T-helper 17 cell (primary cell): Measurements from ENCODE around the gene EEF2K. TPM values are rescaled to one million over a fixed set of nuclear protein-coding genes. Genes with fewer than 3 reads are reported as not detected.
"Not testable (repeated sequence)": the region's sequence is repeated elsewhere in the genome, so short reads cannot be mapped to it uniquely, and the experiment has no call there.

Source experiments
- ATAC-seq: fragments of 150-1000 bp; cut with Tn5 transposase; 2 replicates; pipeline ENCODE4 v1.10.0; 2021; ENCODE audit warnings: mild to moderate bottlenecking, moderate library complexity
- DNase-seq, 3 donors: peaks; one replicate each; pipeline versions ENCODE4 v3.0.0 to v3.0.0-alpha.2; 2020 to 2021
- H3K9me3 ChIP-seq: one replicate; pipeline ENCODE4 v1.7.0; 2013; ENCODE audit warnings: low read length, mild to moderate bottlenecking; ENCODE audit not compliant: control insufficient read depth, poor library complexity, severe bottlenecking
- H3K27ac Mint-ChIP-seq: one replicate; pipeline ENCODE4 v1.8.0; 2022; ENCODE audit warnings: mild to moderate bottlenecking, moderate library complexity, mixed read lengths
- H3K27me3 Mint-ChIP-seq: one replicate; pipeline ENCODE4 v1.8.0; 2022; ENCODE audit warnings: mixed read lengths
- H3K36me3 Mint-ChIP-seq: one replicate; pipeline ENCODE4 v1.8.0; 2022; ENCODE audit warnings: low read depth, mixed read lengths
- H3K4me1 Mint-ChIP-seq: one replicate; pipeline ENCODE4 v1.8.0; 2022; ENCODE audit warnings: mild to moderate bottlenecking, mixed read lengths
- H3K4me3 Mint-ChIP-seq: one replicate; pipeline ENCODE4 v1.8.0; 2022; ENCODE audit warnings: mild to moderate bottlenecking, moderate library complexity, mixed read lengths
- total RNA-seq, 4 donors: library from RNA in 2 of 4; stranded (reverse) in 2 of 4; gene quantifications; one replicate each; pipeline ENCODE4 v1.2.3 and lab custom pipeline; 2022 to 2026

The EEF2K gene
- 10 to 100 TPM; 14.4 to 14.7 TPM for total RNA-seq
- 34.1 to 46.5 reads per million in 2 donors for total RNA-seq (lab: John Stamatoyannopoulos, UW)

DNA sequence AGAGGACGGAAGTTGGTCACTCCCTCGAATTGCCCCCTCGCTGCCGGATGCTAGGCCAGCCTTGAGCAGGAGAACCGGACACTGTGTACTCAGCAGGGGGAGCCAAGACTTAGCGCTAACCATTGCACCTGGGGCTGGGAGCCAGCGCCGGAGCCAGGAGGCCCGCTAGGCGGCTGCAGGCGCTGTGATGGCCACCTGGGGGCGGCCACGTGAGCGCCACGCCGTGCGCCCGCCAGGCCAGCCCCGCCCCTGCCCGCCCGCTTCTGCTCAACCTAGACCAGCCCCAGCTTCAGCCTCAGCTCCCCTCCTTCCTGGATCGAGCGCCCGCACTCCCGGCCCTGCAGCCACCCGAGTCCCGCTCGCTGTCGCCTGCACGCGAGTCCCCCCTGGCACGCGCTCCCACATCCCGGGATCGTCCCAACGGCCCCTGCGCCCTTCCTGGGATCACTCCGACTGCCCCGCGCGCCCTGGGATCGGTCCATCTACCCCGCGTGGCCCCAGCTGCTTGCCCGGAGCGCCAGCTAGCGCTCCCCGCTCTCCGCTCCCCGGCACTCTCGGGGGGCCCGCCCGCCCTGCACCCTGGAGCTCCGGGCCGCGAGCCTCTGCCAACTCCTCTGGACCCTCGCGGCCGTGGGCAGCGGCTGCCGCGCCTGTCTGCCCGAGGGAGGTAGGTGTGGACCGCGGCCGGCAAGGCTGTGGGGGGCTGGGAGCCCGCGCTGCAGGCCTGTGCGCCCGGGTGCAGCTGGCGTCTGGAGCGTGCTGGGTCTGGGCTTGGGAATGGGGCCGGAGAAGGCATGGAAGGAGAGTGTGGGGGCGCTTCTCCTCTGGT is at the start of gene EEF2K:
Gene EEF2K, plus strand, starts transcription at position 266 of the 829 bp plus-strand sequence. CDS start 19,452 bp downstream, outside the sequence.
- H3K4me1 Mint-ChIP-seq, result peaks cover 23% of the 10 kb centered on the region
- ATAC-seq, result peak; percentile 89
- DNase-seq, result peak; percentile 64 to 76 (median 74)
- H3K27me3 Mint-ChIP-seq, result no peaks in the 10 kb centered on the region
- no peaks in the 10 kb centered on the region for H3K36me3 Mint-ChIP-seq
- peak within 1 kb of the TSS; percentile 97 for H3K27ac Mint-ChIP-seq
- no peaks in the 10 kb centered on the region for H3K9me3 ChIP-seq
- peak within 1 kb of the TSS; percentile 96 for H3K4me3 Mint-ChIP-seq

DNA sequence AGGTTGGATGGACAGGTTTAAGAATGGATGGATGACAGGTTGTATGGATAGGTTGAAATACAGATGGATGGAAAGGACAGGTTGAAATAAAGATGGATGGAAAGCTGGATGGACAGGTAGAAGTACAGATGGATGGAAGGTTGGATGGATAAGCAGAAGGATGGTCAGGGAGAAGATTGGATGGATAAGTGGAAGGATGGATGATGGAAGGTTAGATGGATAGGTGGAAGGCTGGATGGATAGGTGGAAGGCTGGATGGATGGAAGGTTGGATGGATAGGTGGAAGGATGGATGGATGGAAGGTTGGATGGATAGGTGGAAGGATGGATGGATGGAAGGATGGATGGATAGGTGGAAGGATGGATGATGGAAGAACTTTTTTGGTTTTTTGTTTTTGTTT is 44.7 kb upstream of the EEF2K start:
- Mint-ChIP-seq H3K36me3 (peaks cover 3% of the 10 kb centered on the region), H3K4me1 (no peaks in the 10 kb centered on the region), H3K27me3 (peaks cover 1% of the 10 kb centered on the region), H3K4me3 (no peak overlapping the region), H3K27ac (no peak overlapping the region)
- no peaks in the 10 kb centered on the region for H3K9me3 ChIP-seq
- no peak for DNase-seq
- no peak for ATAC-seq

DNA sequence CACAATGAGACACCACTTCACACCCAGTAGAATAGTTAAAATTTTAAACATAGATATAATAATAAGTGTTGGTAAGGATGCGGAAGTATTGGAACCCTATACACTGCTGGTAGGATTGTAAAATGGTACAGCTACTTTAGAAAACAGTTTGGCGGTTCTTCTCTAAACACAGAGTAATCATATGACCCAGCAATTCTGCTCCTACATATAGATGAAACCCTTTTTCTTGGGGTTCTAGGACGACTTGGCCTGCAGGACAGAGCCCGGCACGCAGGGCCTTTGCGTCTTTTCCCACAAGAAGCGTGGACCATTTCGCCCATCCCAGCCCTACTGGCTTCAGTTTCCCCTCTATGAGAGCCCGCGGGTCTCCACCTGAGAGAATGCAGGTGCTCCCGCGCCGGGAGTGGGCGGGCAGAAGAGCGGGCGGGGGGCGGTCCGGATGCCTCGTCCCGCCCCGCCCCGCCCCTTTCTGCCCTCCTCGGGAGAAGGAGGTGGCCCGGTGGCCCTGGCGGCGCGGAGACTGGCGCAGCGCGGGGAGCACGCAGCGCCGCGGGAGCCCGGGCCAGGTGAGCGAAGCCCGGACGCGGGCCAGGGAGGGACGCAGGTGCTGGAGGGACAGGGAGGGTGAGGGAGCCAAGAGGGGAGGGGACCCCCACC is 44.0 kb upstream of the EEF2K start, which contains the start of gene SDR42E2:
Gene SDR42E2, plus strand, starts transcription at position 508 of the 657 bp plus-strand sequence. CDS start 3,077 bp downstream, outside the sequence.
- no peaks in the 10 kb centered on the region for H3K4me1 Mint-ChIP-seq
- DNase-seq (peak; percentile 14 to 43 (median 39)), ATAC-seq (peak; percentile 88)
- H3K9me3 ChIP-seq, result no peaks in the 10 kb centered on the region
- peak within 1 kb of the TSS; percentile 19 for H3K4me3 Mint-ChIP-seq
- peaks cover 3% of the 10 kb centered on the region for H3K36me3 Mint-ChIP-seq
- H3K27ac Mint-ChIP-seq, result no peak within 1 kb of the TSS
- H3K27me3 Mint-ChIP-seq, result no peaks in the 10 kb centered on the region

DNA sequence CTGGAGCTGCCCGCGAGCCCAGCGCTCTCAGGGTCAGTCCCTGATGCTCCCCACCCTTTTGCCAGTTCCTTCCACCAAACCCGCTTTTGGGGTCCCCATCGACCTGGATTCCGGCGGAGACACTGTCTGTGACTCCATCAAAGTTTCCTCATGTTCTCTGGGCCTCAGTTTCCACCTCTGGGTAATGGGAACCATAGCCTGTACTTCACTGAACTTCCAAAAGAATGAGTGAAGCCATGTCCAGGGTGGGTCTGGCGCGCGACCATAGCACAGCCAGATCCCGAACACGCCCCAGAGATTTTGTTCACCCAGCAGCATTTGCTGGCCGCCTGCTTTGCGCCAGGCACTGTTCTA is 43.4 kb upstream of the EEF2K start:
- DNase-seq, result no peak
- no peaks in the 10 kb centered on the region for H3K4me1 Mint-ChIP-seq
- H3K27me3 Mint-ChIP-seq, result no peaks in the 10 kb centered on the region
- no peak overlapping the region for H3K4me3 Mint-ChIP-seq
- H3K27ac Mint-ChIP-seq, result no peak overlapping the region
- peaks cover 3% of the 10 kb centered on the region for H3K36me3 Mint-ChIP-seq
- ATAC-seq, result no peak
- no peaks in the 10 kb centered on the region for H3K9me3 ChIP-seq

DNA sequence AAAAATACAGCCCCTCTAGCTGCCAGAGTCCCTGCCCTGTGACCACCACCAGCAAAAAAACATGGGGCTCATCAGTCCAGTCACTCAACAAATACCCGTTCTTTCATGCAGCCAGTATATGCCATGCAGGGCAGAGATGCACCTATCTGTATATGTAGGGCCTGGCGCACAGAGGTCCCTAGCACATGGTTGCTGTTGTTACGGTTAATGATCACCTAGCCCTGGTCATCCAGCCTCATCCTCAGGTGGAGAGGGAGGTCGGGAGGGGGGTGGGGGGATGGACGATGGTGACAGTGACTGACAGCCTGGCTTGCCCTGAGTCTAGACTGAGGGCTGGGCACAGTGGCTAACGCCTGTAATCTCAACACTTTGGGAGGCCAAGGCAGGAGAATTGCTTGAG is 42.3 kb upstream of the EEF2K start:
- H3K9me3 ChIP-seq, result no peaks in the 10 kb centered on the region
- Mint-ChIP-seq H3K36me3 (peaks cover 3% of the 10 kb centered on the region), H3K4me3 (no peak overlapping the region), H3K27ac (no peak overlapping the region), H3K4me1 (no peaks in the 10 kb centered on the region), H3K27me3 (no peaks in the 10 kb centered on the region)
- no peak for DNase-seq
- no peak for ATAC-seq

DNA sequence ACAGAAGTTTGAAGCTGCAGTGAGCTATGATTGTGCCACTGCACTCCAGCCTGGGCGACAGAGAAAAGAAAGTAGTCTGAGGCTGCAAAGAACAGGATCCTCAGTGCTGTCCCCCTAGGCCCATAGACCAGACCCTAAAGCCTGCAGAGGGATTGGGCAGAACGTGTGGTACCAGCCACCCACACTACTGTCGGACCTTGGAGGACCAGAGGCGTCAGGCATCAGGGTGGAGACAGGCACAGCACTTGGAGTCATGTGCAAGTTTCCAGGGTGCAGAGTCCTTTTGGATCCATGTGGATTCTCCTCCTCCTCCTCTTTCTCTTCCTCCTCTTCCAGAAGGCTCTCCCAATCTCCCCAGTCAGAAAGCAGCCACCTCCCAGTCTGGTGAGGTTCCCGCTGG is 41.6 kb upstream of the EEF2K start:
- H3K4me1 Mint-ChIP-seq, result no peaks in the 10 kb centered on the region
- no peak overlapping the region for H3K4me3 Mint-ChIP-seq
- H3K27me3 Mint-ChIP-seq, result no peaks in the 10 kb centered on the region
- H3K27ac Mint-ChIP-seq, result peak overlapping the region; percentile 46
- ATAC-seq (no peak), DNase-seq (no peak)
- H3K9me3 ChIP-seq, result no peaks in the 10 kb centered on the region
- peaks cover 3% of the 10 kb centered on the region for H3K36me3 Mint-ChIP-seq

DNA sequence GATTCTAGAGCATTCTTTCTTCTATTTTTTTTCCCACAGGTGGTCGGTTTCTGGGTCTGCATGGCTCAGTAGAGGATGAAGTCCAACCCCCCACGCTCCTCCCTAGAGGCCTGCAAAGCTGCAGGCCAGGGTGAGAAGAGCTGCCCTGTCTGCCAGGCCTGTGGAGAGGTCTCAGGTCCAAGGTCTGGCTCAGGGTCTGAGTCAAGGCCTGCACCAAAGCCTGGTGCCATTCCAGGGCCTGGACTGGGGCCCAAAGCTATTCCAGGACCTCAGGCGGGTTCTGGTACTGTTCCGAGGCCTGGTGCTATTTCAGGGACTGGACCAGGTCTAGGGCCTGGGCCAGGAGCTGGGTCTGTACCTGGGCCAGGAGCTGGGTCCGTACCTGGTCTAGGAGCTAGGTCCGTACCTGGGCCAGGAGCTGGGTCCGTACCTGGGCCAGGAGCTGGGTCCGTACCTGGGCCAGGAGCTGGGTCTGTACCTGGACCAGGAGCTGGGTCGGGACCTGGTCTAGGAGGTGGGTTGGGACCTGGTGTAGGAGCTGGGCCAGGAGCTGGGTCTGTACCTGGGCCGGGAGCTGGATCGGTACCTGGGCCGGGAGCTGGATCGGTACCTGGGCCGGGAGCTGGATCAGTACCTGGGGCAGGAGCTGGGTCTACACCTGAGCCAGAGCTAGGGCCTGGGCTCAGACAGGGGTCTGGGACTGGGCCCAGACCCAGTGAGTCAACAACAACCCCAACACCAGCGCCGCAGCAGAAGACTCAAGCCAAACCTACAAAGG is 40.4 kb upstream of the EEF2K start:
- ATAC-seq (no peak), DNase-seq (no peak)
- Mint-ChIP-seq H3K4me3 (no peak overlapping the region), H3K36me3 (peaks cover 3% of the 10 kb centered on the region), H3K4me1 (no peaks in the 10 kb centered on the region), H3K27me3 (no peaks in the 10 kb centered on the region), H3K27ac (no peak overlapping the region)
- no peaks in the 10 kb centered on the region for H3K9me3 ChIP-seq

DNA sequence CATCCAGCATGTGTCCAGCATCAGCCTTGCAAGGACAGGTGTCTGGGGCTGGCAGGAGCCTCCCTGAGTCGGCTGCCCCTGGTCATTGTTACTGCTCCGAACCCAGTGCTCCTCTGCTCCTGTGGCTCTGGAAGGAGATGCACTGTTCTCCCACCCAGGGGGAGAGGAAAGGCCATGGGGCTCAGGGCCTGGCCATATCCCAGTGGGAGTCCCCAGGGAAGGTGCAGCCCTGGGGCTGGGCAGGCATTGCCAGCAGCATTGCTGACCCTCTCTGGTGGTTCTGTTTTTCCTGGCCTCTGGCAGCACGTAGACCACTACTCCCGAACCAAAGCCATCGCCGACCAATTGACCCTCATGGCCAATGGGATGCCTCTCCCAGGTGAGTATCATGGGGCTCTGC is 34.1 kb upstream of the EEF2K start:
- ATAC-seq (no peak), DNase-seq (no peak)
- no peaks in the 10 kb centered on the region for H3K9me3 ChIP-seq
- peaks cover 3% of the 10 kb centered on the region for H3K4me1 Mint-ChIP-seq
- H3K36me3 Mint-ChIP-seq, result no peaks in the 10 kb centered on the region
- H3K27me3 Mint-ChIP-seq, result no peaks in the 10 kb centered on the region
- no peak overlapping the region for H3K4me3 Mint-ChIP-seq
- no peak overlapping the region for H3K27ac Mint-ChIP-seq

DNA sequence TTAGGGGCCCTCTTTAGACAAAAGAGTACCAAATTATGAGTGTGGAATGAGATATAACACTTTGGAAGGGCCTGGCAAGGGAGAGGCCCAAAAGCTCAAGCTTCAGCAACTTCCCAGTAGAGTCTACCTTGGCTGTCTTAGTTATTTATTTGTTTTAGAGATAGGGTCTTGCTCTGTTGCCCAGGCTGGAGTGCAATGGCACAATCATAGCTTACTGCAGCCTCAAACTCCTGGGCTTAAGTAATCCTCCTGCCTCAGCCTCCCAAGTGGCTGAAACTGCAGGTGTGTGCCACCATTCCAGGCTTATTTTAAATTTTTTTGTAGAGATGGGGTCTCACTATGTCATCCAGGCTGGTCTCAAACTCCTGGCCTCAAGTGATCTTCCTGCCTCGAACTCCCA is 33.4 kb upstream of the EEF2K start:
- not testable (repeated sequence) for H3K4me1 Mint-ChIP-seq, DNase-seq, H3K27me3 Mint-ChIP-seq, H3K4me3 Mint-ChIP-seq, H3K36me3 Mint-ChIP-seq, H3K27ac Mint-ChIP-seq, H3K9me3 ChIP-seq, ATAC-seq

DNA sequence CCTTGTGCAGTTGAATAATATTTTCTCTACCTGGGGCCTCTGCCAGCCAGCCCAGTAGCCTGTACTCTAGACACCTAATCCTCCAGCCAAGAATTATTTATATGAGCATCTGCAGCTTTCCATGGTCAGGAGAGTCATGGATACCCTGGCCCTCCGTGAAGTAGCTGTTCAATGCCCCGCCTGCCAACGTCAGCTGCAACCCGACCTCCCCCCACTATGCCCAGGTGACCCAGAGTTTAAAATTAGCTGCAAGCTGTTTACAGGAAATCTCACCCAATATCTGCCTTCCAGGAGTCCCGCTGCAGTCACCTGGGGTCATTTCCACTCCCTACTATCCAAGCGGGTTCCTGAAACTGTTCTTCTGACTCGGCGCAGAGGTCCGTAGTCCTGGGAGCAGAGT is 31.4 kb upstream of the EEF2K start:
- DNase-seq (no peak), ATAC-seq (no peak)
- Mint-ChIP-seq H3K27ac (no peak overlapping the region), H3K4me3 (no peak overlapping the region), H3K27me3 (no peaks in the 10 kb centered on the region), H3K4me1 (peaks cover 4% of the 10 kb centered on the region), H3K36me3 (peaks cover 2% of the 10 kb centered on the region)
- H3K9me3 ChIP-seq, result no peaks in the 10 kb centered on the region

DNA sequence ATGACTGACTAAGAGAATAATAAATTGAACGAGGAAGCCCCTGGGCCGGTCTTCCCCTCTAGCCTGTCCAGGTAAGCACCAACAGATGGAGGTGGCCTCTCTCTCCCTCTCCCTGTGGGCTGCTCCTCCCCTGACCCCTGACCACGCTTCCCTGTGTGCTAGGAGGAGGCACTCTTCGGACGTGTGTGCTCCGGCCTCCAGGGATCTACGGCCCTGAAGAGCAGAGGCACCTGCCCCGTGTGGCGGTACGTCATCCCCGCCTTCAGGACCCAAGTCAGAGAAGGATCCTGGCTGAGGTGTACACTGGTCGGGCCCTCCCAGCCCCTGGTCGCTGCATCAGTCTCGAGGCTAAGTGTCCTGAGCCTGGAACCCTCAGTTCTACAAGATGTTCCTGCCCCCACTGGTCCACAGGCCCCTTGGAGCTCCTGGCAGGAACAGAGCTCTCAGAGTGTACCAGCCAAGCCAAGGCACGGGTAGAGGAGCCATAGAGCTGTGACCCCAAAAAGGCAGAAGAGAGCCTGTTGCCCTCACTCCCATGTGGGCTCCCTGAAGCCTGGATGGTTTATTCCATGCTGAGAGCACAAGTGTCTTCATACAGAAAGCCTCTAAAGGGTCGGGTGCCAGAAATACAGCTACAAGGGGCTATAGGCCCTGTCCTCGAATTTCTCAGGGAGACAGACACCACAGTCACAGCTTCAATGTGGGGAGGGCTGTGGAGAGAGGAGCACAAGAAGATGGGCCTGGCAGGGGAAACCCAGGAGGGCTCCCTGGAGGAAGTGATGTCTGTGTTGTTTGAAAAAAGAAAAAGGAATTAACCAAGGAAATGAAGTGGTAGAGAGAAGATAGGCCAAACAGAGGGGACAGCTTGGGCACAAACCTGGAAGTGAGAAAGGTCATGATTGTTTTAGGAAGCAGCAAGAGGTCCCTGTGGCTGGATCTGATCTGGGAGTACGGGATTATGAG is 27.8 kb upstream of the EEF2K start:
- no peak overlapping the region for H3K4me3 Mint-ChIP-seq
- H3K27ac Mint-ChIP-seq, result no peak overlapping the region
- peaks cover 4% of the 10 kb centered on the region for H3K4me1 Mint-ChIP-seq
- no peaks in the 10 kb centered on the region for H3K9me3 ChIP-seq
- DNase-seq (no peak), ATAC-seq (no peak)
- H3K27me3 Mint-ChIP-seq, result no peaks in the 10 kb centered on the region
- peaks cover 2% of the 10 kb centered on the region for H3K36me3 Mint-ChIP-seq

DNA sequence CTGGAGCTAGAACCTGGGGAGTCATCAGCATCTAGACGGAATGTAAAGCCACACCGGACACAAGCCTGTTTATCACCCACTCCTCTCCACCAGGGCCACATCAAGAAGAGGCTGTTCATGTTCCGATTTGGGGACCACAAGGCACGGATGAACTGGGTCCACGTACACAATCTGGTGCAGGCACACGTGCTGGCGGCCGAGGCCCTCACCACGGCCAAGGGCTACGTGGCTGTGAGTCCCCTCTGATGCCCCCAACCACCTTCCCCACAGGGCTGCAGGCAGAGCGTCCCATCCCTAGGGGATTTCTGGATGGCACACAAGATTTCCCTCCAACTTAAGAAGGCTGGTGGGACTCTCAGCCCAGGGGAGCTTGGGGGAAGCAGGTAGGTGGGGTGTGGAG is 24.7 kb upstream of the EEF2K start:
- H3K27me3 Mint-ChIP-seq, result no peaks in the 10 kb centered on the region
- no peaks in the 10 kb centered on the region for H3K9me3 ChIP-seq
- ATAC-seq (no peak), DNase-seq (no peak)
- H3K4me1 Mint-ChIP-seq, result peaks cover 4% of the 10 kb centered on the region
- peaks cover 2% of the 10 kb centered on the region for H3K36me3 Mint-ChIP-seq
- H3K4me3 Mint-ChIP-seq, result no peak overlapping the region
- H3K27ac Mint-ChIP-seq, result no peak overlapping the region
